HG02943 (cell line): ENCODE results near the gene AGFG2.
"Not testable (repeated sequence)": the region's sequence is repeated elsewhere in the genome, so short reads cannot be mapped to it uniquely, and the experiment has no call there.

ENCODE experiments used
- ATAC-seq: cut with Tn5 transposase; IDR thresholded peaks from one replicate; pipeline ENCODE4 v1.9.1; 2021; ENCODE audit warnings: mild to moderate bottlenecking, low read depth, moderate library complexity; ENCODE audit not compliant: unreplicated experiment

AGFG2 gene

DNA sequence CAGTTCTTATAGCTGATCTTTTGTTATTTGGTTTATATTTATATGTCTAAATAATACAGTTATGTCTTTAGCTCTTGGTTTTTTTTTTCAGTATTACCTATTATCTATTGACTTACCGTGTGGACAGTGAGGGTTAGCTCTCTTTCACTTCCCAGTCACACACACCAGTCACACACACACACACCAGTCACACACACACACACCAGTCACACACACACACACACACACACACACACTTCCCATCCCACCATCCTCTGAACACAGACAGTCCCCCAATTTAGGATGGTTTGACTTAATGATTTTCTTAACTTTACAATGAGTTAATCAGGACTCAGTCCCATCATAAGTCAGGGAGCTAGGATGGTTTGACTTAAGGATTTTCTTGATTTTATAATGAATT is 18.9 kb upstream of the AGFG2 start:
- ATAC-seq, result no peak

DNA sequence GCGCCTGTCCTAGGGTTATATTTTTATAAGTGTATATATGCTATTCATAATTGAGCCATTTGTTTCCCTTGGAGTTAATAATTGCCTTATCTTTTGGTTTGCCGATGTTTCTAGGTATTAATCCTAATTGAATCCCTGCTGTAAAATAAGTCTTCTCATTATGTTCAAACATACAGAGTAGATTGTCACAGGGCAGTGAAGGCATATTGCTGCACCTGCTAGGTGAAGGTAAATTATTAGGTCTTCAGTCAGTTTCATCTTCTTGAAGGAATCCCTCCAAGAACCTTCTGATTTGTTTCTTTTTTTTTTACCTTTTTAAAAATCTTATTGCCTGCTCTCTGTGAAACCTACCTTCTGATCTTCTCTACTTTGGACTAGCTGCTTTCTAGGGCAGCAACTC is 17.9 kb upstream of the AGFG2 start:
- no peak for ATAC-seq

DNA sequence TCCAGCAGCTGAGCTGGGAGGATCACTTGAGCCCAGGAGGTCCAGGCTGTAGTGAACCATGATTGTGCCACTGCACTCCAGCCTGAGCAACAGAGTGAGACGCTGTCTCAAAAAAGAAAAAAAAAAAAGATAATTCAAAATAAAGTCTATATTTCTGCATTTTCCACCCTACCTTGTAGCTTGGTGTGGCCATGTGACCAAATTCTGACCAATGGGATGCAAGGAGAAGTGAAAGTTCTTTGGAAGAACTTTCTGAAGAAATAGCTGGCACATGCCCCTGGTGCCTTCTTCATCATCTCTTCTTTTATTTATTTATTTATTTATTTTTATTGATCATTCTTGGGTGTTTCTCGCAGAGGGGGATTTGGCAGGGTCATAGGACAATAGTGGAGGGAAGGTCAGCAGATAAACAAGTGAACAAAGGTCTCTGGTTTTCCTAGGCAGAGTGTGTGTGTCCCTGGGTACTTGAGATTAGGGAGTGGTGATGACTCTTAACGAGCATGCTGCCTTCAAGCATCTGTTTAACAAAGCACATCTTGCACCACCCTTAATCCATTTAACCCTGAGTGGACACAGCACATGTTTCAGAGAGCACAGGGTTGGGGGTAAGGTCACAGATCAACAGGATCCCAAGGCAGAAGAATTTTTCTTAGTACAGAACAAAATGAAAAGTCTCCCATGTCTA is 17.0 kb upstream of the AGFG2 start:
- ATAC-seq, result not testable (repeated sequence)

DNA sequence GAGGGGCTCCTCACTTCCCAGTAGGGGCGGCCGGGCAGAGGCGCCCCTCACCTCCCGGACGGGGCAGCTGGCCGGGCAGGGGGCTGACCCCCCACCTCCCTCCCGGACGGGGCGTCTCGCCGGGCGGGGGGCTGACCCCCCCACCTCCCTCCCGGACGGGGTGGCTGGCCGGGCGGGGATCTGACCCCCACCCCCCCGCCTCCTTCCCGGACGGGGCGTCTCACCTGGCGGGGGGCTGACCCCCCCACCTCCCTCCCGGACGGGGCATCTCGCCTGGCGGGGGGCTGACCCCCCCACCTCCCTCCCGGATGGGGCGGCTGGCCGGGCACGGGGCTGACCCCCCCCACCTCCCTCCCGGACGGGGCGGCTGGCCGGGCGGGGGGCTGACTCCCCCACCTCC is 15.8 kb upstream of the AGFG2 start:
- ATAC-seq, result not testable (repeated sequence)

DNA sequence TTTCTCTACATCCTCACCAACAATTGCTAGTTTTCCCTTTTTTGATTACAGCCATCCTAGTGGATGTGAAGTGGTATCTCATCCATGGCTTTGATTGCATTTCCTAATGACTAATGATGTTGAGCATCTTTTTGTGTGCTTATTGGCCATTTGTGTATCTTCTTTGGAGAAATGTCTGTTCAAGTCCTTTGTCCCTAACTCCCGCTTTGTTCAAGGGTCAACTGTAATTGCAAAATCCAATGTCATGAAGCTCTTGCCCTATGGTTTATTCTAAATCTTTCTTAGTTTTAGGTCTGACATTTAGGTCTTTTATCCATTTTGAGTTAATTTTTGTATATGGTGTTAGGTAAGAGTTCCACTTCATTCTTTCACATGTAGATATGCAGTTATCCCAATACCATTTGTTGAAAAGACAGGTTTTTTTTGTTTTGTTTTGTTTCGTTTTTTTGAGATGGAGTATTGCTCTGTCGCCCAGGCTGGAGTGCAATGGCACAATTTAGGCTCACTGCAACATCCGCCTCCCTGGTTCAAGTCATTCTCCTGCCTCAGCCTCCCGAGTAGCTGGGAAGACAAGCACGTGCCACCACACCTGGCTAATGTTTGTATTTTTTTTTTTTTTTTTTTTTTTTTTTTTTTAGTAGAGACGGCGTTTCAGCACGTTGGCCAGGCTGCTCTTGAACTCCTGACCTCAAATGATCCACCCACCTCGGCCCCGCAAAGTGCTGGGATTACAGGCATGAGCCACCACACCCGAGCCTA is 10.7 kb upstream of the AGFG2 start:
- ATAC-seq, result not testable (repeated sequence)

GRCh38 chr7:100532165-100533022 is 6.6 kb upstream of the AGFG2 start:
- ATAC-seq, result no peak

DNA sequence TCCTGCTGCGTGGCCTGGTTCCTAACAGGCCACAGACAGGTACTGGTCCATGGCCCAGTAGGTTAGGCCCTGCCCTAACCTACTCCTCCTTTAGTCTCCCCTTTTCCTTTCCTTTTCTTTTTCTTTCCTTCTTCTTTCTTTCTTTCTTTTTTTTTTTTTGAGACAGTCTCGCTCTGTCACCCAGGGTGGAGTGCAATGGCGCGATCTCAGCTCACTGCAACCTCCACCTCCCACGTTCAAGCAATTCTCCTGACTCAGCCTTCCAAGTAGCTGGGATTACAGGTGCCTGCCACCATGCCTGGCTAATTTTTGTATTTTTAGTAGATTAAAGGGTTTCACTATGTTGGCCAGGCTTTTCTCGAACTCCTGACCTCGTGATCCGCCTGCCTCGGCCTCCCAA is 3.0 kb upstream of the AGFG2 start:
- ATAC-seq, result not testable (repeated sequence)

DNA sequence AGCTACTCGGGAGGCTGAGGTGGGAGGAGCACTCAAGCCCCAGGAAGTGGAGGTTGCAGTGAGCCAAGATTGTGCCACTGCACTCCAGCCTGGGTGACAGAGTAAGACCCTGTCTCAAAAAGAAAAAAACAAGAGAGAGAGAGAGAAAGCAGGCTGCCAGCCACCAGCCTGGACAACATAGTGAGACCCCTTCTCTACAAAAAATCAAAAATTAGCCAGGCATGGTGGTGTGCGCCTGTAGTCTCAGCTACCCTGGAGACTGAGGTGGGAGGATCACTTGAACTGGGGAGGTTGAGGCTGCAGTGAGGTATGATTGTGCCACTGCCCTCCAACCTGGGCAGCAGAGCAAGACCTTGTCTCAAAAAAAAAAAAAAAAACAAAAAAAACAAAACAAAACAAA is 2.3 kb upstream of the AGFG2 start:
- not testable (repeated sequence) for ATAC-seq

- no peak for ATAC-seq
Observed at GRCh38 chr7:100538348-100538653, 702 bp upstream of the AGFG2 start.

DNA sequence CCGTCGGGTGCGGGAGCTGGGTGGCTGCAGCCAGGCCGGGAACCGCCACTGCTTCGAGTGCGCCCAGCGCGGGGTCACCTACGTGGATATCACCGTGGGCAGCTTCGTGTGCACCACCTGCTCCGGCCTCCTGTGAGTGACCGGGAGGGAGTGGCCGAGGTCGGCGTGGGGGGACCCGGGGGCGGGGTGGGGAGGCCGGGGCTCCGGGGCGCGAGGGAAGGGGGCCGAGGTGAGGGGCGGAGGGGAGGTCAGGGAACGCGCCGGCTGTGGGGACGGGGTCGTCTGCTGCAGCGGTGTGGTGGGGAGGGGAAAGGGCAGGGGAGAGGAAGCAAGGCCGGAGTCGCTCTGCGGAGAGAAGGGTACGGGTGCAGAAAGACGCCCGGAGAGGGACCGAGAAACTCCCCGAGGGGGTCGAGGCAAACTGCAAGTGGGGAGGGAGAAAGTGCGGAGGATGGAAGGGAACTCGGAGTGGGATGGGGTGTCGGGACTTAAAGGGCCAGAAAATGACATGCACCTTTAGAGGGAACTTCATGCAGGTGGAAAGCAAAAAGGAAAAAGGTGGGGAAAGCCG is 518 bp downstream of the AGFG2 start:
- no peak for ATAC-seq

DNA sequence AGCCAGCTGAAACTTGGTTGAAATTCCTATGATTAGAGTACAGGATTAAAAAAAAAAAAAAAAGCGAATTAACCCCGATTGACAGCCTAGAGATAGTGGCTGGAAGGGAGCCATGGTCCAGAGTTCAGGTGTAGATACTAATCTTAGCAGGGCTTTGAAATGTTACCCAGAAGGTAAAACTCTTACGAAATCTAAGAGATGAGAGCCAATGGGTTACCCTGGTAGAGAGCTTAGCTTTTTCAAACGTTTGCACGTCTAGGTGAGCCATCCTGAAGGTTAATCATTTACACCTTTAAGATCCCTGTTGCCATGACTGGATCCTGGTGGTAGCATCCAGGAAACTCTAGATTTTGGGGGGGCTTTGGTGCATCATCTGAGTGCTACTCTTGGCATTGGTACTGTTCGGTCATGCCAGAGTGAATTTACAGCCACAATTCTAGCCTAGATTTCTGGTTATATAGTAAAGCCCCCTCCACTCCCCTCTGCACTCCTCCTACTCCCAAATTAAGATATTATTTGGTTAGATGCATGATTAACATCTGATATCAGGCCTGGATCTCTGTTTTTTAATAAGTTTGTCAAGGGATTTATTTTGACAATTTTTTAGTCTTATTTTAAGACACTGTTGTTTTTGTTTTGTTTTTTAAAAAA is 1.2 kb downstream of the AGFG2 start:
- ATAC-seq, result no peak

DNA sequence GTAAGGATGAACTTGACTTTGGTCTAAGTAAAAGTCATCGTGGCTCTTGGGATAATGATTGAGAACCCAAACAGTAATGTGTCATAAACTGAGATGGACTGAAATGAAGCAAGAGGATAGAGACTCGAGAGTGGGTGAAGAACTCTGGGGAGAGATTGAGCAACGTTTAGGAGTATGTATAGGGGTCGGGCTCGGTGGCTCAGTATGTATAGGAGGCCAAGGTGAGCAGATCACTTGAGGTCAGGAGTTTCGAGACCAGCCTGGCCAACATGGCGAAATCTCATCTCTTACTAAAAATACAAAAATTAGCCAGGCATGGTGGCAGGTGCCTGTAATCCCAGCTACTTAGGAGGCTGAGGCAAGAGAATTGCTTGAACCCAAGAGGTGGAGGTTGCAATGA is 2.3 kb downstream of the AGFG2 start:
- not testable (repeated sequence) for ATAC-seq

DNA sequence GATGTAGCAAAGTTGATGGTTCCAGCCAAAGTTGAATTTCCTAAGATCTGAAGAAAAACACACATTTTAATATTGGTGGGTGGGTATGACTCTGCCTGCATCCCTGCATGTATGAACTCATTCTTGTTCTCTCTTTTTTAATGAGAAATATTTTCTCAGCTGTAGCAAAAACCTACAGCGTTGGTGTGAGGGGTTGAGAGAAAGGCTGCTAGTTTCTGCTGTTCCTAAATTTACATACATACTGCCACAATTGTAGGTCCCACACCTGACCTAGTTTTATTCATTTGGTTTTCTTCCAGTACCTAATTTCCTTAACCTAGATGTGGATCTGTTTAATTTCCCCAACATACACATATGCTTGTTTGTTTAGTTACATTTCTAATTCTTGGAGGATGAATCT is 4.6 kb downstream of the AGFG2 start:
- no peak for ATAC-seq

DNA sequence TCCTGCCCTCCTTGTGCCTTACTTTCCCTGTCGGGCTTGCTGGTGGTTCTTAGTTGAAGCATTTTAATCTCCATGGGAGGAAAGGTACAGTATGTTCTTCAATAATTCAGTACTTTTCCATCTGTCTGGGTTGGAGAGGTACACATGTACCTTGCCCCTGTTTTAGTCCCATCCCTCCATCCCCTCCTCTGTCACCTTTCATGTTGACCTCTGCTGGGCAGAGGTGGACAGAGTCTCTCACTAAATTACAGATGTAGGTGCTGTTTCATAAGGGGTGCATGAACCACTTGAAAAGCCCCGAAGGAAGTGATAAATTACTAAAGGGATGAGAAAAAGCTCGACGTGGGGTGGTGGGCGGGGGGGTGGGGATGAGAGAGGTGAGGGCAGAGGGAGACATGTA is 5.4 kb downstream of the AGFG2 start:
- no peak for ATAC-seq

GRCh38 chr7:100544967-100545359 is 6.0 kb downstream of the AGFG2 start:
- ATAC-seq, result no peak

DNA sequence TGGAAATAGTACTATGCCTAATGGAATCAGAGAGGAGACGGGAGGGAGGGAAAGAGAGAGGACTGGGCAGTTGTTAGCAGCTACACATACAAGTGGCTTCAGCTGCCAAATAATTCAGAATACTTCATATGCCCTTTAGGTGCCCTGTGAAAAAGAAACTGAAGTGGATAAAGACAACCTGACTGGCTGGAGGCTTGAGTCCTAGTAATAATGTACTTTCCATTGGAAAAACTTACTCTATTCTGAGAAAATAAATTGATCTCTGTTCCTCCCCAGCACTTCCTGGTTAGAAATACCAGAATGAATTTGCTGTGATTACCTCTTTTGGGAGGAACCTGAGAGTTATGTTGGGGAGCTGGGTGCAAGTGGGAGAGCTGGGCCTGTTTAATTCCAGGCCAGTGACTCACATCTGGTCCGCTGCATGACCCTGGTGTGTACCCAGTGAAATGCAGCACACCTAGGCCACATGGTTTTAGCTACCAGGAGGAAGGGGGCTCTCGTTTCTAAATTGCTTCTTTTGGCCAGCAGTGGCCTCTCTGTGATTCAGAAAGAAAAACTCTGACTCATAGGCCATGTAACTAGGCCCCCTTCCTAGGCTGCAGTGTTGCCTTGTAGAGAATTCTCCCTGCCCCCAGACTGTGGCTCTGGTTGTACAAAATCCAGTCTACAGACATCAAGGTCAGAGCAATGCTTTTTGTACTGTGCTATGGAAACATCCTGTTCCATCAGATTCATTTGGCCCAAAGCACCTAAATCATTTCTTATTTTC is 6.5 kb downstream of the AGFG2 start:
- no peak for ATAC-seq

GRCh38 chr7:100546129-100546925 is 7.3 kb downstream of the AGFG2 start:
- no peak for ATAC-seq

DNA sequence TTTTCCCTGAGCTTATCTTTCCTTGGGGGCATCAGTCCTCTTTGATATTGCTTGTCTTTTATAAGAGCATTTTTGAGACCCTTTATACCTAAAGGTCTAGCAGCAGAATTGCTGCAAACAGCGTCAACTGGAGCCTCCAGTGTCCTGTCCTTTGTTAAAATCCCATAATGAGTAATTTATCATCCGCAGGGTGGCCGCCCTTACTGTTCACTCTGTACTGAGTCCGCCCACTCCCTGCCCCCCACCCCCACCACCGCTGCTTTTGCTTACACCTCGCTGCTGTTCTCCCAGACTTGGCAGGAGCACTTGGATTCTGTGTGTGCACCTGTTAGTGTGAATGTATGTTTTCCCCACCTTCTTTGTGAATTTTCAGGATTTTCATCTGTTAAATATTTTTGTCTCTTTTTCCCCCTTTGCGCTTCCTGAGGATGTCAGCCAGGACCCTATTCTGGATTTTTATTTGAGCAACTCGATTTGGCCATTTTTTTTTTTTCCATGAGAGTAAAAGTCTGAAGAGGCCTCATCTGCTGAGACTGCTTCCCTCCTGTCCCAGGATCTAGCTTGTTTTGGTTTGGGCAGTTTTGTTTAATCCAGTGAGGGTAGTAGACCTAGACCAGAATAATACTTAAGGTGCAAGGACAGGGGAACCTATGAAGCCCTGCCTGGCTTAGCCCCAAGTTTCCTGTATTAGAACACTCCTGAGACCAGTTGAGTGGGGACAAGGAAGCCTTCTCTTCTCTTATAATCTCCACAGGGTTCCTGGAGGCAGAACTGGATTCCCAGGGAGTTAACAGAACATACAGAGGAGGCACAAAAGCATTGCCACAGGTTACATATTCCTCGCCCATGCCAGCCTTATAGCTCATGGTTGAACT is 8.2 kb downstream of the AGFG2 start:
- ATAC-seq, result no peak
